Measurements from ENCODE around the gene OTC.

OTC gene

DNA sequence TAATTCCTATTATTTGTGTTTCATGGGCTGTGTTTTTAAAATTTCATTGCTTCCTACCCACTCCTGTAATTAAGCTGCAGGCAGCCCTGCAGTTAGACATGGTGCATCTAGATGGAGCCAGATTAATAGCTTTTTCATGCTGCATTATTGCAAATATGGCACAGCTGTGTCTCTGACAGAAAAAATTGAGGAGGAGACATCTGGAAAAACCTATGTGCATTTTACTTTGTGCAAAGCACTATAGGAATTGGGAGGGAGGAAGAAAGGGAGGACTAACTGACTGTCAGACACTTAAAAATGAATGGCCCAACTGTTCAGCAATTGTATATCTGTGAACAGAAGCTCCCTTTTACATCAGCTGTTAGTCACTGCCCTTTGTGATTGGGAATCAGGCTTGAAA lies 17.0 kb upstream of the OTC start:
- H3K4me3 ChIP-seq (replicated peaks; ENCODE audit: insufficient read depth, low read length) = no peak overlapping the region
- DNase-seq (ENCODE audit: low read depth in 1 of 2, low spot score in 1 of 2) = no peak

DNA sequence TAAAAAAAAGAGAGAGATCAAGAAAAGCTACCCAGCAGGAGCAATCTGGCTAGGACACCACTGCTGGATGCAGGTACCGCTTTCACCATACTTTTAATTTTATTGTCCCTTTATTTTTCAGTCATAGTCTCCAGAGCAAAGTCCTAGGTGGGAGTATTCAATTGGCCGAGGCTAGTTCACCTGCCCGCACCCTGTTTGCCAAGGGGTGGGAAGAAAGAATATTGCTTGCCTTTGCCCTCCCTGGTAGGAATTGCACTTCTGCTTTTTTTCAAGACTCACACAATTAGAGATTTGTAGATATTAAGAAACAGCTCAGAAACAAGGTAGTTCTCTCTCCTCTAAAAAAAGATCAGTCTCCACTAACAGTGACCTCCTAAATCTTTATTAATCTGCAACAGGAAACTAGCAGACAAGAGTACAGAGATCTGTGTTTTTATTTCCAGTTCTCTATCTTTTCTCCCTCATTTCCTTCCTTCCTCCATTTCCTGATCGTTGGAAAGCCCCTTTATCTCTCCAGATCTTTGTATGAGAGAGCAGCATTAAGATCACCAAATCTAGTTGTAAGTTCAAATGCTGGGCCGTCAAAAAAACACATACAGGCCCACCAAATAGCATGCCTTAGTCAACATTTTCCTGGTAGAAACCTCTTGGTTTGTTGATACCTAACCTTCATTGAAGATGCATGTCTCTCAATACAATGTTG lies 15.7 kb upstream of the OTC start:
- Histone ChIP-seq H3K27me3 (ENCODE audit: insufficient read depth, poor library complexity, severe bottlenecking) (no peaks in the 10 kb centered on the region), H3K27ac (replicated peaks) (no peak overlapping the region), H3K4me3 (replicated peaks; ENCODE audit: insufficient read depth, low read length) (no peak overlapping the region)
- TF ChIP-seq CTCF (IDR thresholded peaks at IDR 0.05; ENCODE audit: insufficient read depth, low read length) = no peak
- no peak for TF ChIP-seq REST (IDR thresholded peaks at IDR 0.05; ENCODE audit: insufficient replicate concordance, low read depth)
- TF ChIP-seq GABPA (IDR thresholded peaks at IDR 0.05; ENCODE audit: low read depth) = no peak
- TF ChIP-seq SPI1 (IDR thresholded peaks at IDR 0.05; ENCODE audit: borderline replicate concordance, low read depth) = peak; percentile 89
- TF ChIP-seq POLR2AphosphoS5 (IDR thresholded peaks at IDR 0.05; ENCODE audit: low read depth) = no peak
- no peak for DNase-seq (ENCODE audit: low read depth in 1 of 2, low spot score in 1 of 2)

More for the DNA sequence above, 17.0 kb upstream of the OTC start:
- TF ChIP-seq SPI1 (IDR thresholded peaks at IDR 0.05; ENCODE audit: borderline replicate concordance, low read depth) (no peak), POLR2AphosphoS5 (IDR thresholded peaks at IDR 0.05; ENCODE audit: low read depth) (no peak), REST (IDR thresholded peaks at IDR 0.05; ENCODE audit: insufficient replicate concordance, low read depth) (no peak), CTCF (IDR thresholded peaks at IDR 0.05; ENCODE audit: insufficient read depth, low read length) (no peak), GABPA (IDR thresholded peaks at IDR 0.05; ENCODE audit: low read depth) (no peak)
- Histone ChIP-seq H3K27ac (replicated peaks) (no peak overlapping the region), H3K27me3 (ENCODE audit: insufficient read depth, poor library complexity, severe bottlenecking) (no peaks in the 10 kb centered on the region)

GRCh38 chrX:38341442-38341841 lies 11.0 kb upstream of the OTC start:
- no peaks in the 10 kb centered on the region for H3K27me3 ChIP-seq (ENCODE audit: insufficient read depth, poor library complexity, severe bottlenecking)
- TF ChIP-seq GABPA (IDR thresholded peaks at IDR 0.05; ENCODE audit: low read depth) (no peak), REST (IDR thresholded peaks at IDR 0.05; ENCODE audit: insufficient replicate concordance, low read depth) (no peak), POLR2AphosphoS5 (IDR thresholded peaks at IDR 0.05; ENCODE audit: low read depth) (no peak), SPI1 (IDR thresholded peaks at IDR 0.05; ENCODE audit: borderline replicate concordance, low read depth) (no peak), CTCF (IDR thresholded peaks at IDR 0.05; ENCODE audit: insufficient read depth, low read length) (no peak)
- no peak overlapping the region for H3K4me3 ChIP-seq (replicated peaks; ENCODE audit: insufficient read depth, low read length)
- no peak for DNase-seq (ENCODE audit: low read depth in 1 of 2, low spot score in 1 of 2)
- H3K27ac ChIP-seq (replicated peaks) = no peak overlapping the region

All from HL-60 (cell line).